CD4-positive, alpha-beta T cell treated with Interleukin-6 at 100 ng/mL for 8 hours (primary cell): ENCODE results near the gene RAMP3.
"Not testable (repeated sequence)": the region's sequence is repeated elsewhere in the genome, so short reads cannot be mapped to it uniquely, and the experiment has no call there.

Source experiments
- DNase-seq: peaks from one replicate; pipeline ENCODE4 v3.0.0-alpha.2; 2020; ENCODE audit warnings: mixed read lengths, low spot score

Gene RAMP3, protein sequence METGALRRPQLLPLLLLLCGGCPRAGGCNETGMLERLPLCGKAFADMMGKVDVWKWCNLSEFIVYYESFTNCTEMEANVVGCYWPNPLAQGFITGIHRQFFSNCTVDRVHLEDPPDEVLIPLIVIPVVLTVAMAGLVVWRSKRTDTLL

GRCh38 chr7:45157653-45158401 is at the start of gene RAMP3:
Gene RAMP3 (plus strand): TSS chr7:45157791. CDS start chr7:45157829, 38 bp downstream.
- no peak for DNase-seq

DNA sequence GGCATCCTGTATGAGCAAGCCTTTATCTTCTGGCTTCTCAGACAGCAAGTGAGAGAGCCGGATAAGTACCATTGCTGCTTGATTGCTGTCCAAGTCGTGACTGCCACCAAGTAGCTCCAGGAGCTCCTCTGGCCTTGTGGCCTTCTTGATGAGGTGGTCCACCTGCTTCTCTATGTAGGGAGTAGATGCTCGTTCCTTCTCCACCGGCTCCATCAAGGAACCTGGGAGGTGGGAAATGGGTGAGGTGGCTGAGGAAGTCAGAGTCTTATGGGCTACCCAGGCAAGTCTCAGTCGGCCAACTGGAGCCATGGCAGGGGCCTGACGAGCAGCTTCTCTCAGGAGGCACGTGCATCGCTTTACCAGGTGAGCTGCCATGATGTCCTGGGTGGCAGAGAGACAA is 48.7 kb upstream of the RAMP3 start:
- DNase-seq = no peak

- DNase-seq = peak; percentile 92
Observed at GRCh38 chr7:45111298-45112223, 46.0 kb upstream of the RAMP3 start, which contains the start of gene TBRG4. Gene TBRG4 (minus strand): TSS chr7:45111697. CDS start chr7:45109237, 2,460 bp downstream.

DNA sequence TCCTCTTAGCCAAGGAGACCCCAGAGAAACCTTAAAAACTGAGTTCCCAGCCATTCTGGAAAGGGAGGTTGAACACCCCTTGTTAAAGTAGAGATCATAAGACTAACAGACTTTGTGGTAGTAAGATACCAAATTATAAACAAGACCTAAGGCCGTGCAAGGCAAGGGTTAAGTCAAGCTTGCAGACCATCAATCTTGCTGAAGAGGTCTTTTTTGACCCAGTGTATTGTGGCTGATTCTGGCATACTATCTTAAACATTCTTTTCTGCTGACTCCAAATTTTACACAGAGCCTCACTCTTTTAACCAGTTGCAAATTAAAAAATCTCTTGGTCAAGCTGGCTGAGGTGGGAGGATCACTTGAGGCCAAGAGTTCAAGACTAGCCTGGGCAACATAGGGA is 44.9 kb upstream of the RAMP3 start:
- DNase-seq = no peak

- DNase-seq = not testable (repeated sequence)
Observed at GRCh38 chr7:45114257-45114656, 43.3 kb upstream of the RAMP3 start.

DNA sequence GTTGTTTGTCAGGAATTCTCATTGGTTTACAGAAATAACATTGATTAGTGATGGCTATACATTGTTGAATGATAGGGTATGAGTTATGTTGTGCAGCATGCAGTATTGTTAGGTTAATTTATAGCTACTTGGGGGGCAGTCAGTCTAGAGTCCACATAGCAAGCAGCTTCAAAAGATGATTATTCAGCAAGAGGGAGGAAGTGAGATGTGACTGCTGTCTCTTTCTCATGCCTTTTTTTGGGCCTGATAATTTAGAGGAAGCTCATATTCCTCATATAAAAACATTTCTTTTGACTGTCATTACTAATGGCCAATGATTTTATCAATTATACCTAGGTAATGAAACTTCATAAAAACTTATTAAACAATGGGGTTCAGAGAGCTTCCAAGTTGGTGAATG is 42.7 kb upstream of the RAMP3 start:
- no peak for DNase-seq

DNA sequence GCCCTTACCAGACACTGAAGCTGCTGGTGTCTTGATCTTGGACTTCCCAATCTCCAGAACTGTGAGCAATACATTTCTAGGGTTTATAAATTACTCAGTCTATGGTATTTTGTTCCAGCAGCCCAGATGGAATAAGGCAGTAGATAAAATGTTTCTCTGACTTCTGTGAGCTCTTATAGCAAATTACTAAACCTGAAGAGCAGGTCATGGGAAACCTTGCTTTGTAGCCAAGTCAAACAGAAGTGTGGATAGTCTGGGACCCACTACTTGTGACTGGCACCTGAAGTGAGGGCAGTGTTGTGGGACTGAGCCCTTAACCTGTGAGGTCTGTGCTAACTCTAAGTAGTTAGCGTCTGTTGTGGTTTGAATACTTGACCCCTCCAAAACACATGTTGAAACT is 41.5 kb upstream of the RAMP3 start:
- no peak for DNase-seq

DNA sequence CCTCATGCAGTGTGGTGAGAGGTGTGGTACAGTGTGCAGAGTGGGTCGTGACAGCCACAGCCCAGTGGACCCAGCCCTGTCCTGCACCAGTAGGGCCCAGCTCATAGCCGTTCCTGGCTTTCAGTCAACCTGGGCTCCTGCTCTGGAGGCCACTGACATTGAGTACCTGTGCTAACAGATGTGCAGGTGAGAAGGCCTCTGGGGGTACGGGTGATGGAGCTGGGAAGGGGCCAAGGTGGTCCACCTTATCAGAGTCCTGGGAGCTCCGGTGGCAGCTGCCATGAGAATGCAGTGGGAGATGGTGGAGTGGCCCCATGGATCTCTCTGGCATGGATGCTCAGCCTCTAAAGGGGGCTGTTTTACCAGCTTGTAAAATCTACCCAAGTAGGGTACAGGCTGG is 40.0 kb upstream of the RAMP3 start:
- DNase-seq = no peak

DNA sequence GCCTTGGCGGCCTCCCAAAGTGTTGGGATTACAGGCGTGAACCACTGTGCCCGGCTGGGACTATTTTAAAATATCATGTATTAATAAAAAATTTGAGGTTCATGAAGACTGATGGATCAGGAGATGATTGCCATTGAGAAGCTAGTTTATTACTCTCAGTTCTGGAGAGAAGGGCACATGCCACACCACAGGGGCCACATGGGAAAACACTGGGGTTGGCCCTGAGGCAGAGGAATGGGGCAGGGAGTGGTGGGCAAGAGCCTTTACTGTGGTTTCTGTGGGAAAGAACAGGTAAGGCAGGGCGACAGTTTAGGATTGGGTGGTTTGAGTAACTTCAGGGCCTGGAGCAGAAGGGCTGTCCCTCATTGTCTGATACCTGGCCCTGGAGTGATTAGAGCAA is 39.3 kb upstream of the RAMP3 start:
- no peak for DNase-seq

DNA sequence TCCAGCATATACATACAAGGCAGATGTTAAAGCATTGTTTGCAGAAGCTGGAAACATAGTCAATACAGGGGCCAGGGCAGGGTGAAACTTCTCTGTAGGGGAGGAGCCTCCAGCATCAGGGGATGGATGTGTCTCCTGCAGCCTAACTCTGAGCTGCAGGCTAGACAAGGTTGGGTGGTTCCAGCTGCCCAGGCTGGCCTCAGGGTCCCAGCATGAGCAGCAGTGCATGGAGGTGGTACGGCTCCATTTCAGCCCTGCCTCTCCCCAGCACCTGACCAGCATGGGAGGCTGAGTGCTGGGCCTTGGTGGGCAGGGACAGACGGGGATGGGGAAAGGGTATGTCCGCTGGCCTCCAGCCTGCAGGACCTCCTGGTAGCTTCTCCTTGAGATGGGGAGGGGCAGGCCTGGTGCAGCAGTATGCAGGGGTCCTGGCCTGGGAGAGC is 38.7 kb upstream of the RAMP3 start:
- DNase-seq = no peak

GRCh38 chr7:45119550-45119949 is 38.0 kb upstream of the RAMP3 start:
- no peak for DNase-seq

GRCh38 chr7:45122975-45123860 is 34.4 kb upstream of the RAMP3 start:
- DNase-seq = peak; percentile 27

DNA sequence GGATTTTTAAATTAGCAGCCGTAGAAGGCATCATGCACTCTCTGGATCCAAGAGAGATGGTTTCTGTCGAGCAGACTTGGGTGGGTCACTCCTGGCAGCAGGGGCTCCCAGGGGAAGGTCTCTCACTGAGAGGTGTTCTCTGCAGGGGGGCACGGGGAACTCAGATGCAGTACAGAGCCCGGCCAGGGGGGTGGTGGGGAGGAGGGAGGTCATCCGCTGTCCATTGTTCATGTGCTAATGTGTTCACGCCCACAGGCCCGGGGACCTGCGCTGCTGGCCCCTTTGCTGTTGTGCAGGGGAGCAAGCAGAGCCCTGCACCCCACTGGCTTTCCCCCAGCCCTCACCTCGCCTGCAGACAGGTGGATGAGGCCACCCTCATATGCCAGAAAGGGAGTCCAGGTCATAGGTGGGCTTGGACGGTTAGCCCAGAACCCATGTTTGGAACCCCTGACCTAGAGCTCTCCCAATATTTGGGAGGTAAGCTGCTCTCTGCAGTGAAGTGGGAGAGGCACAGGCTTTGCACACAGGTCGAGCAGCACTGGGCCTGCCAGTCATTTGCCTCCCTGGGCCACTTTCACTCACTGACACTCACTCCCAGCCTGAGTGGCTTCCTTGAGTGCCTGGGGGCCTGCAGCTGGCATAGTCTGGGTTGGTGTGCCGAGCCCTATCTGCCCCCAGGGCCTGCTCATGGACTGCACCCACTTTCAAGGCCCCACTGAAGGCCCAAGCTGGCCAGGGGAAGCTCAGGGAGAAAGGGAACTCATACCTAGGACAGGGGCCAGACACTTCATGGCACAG is 33.5 kb upstream of the RAMP3 start:
- no peak for DNase-seq

DNA sequence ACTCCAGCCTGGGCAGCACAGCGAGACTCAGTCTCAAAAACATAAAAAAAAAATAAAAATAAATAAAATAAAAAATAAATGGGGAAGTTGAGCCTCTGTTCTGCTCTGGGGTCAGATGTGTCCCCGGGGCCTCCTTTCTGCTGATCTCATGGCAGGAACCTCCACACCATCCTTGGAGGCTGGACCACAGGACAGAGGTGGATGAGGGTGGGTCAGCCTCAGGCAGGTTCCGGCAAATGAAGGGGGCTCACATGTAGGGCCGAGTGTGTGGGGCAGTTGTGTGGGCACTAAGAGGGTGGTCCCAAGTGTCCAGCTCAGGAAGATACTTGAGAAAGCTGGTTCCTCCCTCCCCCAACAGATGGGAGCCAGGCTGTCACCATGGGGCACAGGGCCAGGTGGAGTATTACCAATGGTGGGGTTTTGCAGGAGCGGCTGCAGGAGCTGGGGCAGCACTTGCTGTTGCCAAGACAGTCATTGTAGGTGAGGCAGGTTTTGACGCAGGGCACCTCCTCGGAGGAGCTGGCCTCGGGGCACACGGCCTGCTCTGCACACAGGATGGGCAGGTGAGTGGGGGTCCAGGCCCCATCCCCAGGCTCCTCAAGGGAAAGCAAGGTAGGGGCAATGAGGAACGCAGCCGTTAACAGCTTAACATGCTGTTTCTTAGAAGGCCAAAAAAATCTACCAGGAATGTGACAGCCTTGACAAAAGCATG is 32.2 kb upstream of the RAMP3 start:
- DNase-seq = no peak

- DNase-seq = no peak
Observed at GRCh38 chr7:45126201-45126600, 31.4 kb upstream of the RAMP3 start.

- DNase-seq = no peak
Observed at GRCh38 chr7:45126920-45127319, 30.7 kb upstream of the RAMP3 start.

- no peak for DNase-seq
Observed at GRCh38 chr7:45129181-45129800, 28.3 kb upstream of the RAMP3 start.

GRCh38 chr7:45129906-45130305 is 27.7 kb upstream of the RAMP3 start:
- DNase-seq = no peak

DNA sequence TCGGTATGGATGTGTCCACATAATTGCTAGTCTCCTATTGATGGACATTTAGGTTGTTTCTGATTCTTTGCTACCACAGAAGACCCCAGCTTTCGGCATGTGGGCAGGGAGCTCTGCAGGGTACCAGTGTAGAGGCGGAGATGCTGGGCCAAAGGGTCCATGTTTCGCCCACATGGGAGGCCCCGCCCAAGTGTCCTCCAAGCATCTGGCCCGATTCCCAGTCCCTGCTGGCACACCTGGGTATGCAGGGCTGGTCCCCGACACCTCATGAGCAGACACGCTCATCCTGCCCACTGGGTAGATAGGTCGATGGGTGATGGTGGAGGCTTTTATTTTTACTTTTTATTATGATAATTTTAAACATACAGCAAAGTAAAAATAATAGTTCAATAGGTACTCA is 26.7 kb upstream of the RAMP3 start:
- no peak for DNase-seq

- DNase-seq = no peak
Observed at GRCh38 chr7:45131891-45132290, 25.7 kb upstream of the RAMP3 start.
